Vagina (tissue), 2 donors: ENCODE measurements around the gene SCUBE1. TPM values are rescaled to one million over a fixed set of nuclear protein-coding genes. Genes with fewer than 3 reads are reported as not detected.

Experiments used
- DNase-seq, 2 donors: peaks; one replicate each; pipeline ENCODE4 v3.0.0-alpha.2; 2017; ENCODE audit errors: extremely low spot score in 2 of 2
- H3K27ac ChIP-seq: fragments of 200-600 bp; sonication (generic); one replicate; pipeline ENCODE4 v1.5.1; 2019
- H3K27me3 ChIP-seq: fragments of 200-600 bp; sonication (generic); one replicate; pipeline ENCODE4 v1.5.1; 2019
- H3K36me3 ChIP-seq, 2 donors: fragments of 200-600 bp; sonication (generic); one replicate each; pipeline ENCODE4 v1.5.1; 2017 to 2019
- H3K4me1 ChIP-seq: fragments of 200-600 bp; sonication (generic); one replicate; pipeline ENCODE4 v1.5.1; 2019
- H3K4me3 ChIP-seq, 2 donors: fragments of 200-600 bp; sonication (generic); 1 replicate in 1 of 2; 2 replicates in 1 of 2; pipeline ENCODE4 v1.5.1; 2016 to 2019
- H3K9me3 ChIP-seq: fragments of 200-600 bp; sonication (generic); one replicate; pipeline ENCODE4 v1.5.1; 2019
- POLR2A ChIP-seq, 2 donors: fragments of 450-650 bp; IDR thresholded peaks; one replicate each; pipeline ENCODE4 v1.6.1; 2017; ENCODE audit warnings: antibody characterized with exemption in 2 of 2, mild to moderate bottlenecking in 2 of 2, moderate library complexity in 2 of 2
- POLR2AphosphoS5 ChIP-seq, 2 donors: sonication (generic); formaldehyde crosslinking; IDR thresholded peaks; one replicate each; pipeline ENCODE4 v1.9.0; 2017; ENCODE audit warnings: antibody characterized with exemption in 2 of 2, mild to moderate bottlenecking in 2 of 2, low read depth in 1 of 2; ENCODE audit not compliant: insufficient read depth in 1 of 2
- intact Hi-C: fragments of 100-400 bp; cut with DNase I; formaldehyde crosslinking; loops from one replicate; pipeline ENCODE4 v1.15.1; 2023
- total RNA-seq: library from RNA; depleted of rRNA; stranded (reverse); fragments of >200 nt; gene quantifications from one replicate; pipeline ENCODE4 v1.2.3, GENCODE V29; 2016
- TF ChIP-seq, protein P1 (sequence below), 3 experiments: fragments of 450-650 bp in 2 of 3; fragments of 200-600 bp in 1 of 3; sonication (generic) in 1 of 3; IDR thresholded peaks; one replicate each; pipeline ENCODE4 v1.5.1; 2017 to 2019; ENCODE audit warnings: antibody characterized with exemption in 3 of 3, mild to moderate bottlenecking in 2 of 3, moderate library complexity in 2 of 3

The SCUBE1 gene
- total RNA-seq, 1 donor from 2014 or later = 6.9 TPM

DNA sequence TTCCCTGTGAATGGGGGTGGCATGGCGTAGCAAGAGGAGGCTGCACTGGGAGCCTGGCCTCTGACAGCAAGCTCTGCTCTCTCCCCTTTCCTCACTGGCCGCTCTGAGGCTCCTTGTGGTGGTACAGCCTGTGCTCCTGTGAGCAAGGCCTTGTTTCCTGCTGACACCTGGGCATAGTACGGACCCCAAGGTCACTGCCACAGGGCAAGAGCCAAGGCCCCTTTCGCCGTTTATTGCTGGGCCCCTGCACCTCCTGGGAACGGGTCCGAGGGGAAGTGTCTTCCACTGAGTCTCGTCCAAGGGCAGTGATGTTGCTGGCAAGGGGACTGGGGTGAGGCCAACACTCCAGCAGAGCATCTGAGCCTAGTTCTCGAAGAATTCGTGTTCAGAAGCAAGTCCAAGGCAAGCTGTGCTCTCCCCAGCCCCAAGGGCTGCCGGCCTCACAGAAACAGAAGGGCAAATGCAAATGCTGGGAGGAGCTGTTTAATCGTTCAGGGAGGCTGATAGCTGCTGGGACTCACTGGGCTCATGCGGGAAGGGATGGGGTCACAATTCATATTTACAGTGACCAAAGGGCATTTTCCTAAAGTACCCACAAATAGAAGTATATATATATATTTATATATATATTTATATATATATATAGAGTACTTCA is 140.3 kb downstream of the SCUBE1 start:
- no peaks in the 10 kb centered on the region for H3K36me3 ChIP-seq
- TF ChIP-seq, protein P1, sequence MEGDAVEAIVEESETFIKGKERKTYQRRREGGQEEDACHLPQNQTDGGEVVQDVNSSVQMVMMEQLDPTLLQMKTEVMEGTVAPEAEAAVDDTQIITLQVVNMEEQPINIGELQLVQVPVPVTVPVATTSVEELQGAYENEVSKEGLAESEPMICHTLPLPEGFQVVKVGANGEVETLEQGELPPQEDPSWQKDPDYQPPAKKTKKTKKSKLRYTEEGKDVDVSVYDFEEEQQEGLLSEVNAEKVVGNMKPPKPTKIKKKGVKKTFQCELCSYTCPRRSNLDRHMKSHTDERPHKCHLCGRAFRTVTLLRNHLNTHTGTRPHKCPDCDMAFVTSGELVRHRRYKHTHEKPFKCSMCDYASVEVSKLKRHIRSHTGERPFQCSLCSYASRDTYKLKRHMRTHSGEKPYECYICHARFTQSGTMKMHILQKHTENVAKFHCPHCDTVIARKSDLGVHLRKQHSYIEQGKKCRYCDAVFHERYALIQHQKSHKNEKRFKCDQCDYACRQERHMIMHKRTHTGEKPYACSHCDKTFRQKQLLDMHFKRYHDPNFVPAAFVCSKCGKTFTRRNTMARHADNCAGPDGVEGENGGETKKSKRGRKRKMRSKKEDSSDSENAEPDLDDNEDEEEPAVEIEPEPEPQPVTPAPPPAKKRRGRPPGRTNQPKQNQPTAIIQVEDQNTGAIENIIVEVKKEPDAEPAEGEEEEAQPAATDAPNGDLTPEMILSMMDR (IDR thresholded peaks at IDR 0.05) = no peak
- no peak for TF ChIP-seq POLR2AphosphoS5 (IDR thresholded peaks at IDR 0.05; ENCODE audit: insufficient read depth in 1 of 2, low read depth in 1 of 2)
- TF ChIP-seq POLR2A (IDR thresholded peaks at IDR 0.05) = no peak
- no peaks in the 10 kb centered on the region for H3K9me3 ChIP-seq
- H3K4me1 ChIP-seq = no peaks in the 10 kb centered on the region
- DNase-seq = no peak
- no peaks in the 10 kb centered on the region for H3K27me3 ChIP-seq
- no peak overlapping the region for H3K4me3 ChIP-seq
- H3K27ac ChIP-seq = no peak overlapping the region
- intact Hi-C loops = no loop called here

GRCh38 chr22:43202326-43202725 is 140.8 kb downstream of the SCUBE1 start:
- Histone ChIP-seq H3K27ac (no peak overlapping the region), H3K9me3 (no peaks in the 10 kb centered on the region), H3K4me3 (no peak overlapping the region), H3K36me3 (no peaks in the 10 kb centered on the region), H3K27me3 (no peaks in the 10 kb centered on the region), H3K4me1 (no peaks in the 10 kb centered on the region)
- intact Hi-C loops = no loop called here
- TF ChIP-seq POLR2AphosphoS5 (IDR thresholded peaks at IDR 0.05; ENCODE audit: insufficient read depth in 1 of 2, low read depth in 1 of 2) = no peak
- TF ChIP-seq, protein P1 (IDR thresholded peaks at IDR 0.05) = no peak
- TF ChIP-seq POLR2A (IDR thresholded peaks at IDR 0.05) = no peak
- no peak for DNase-seq

DNA sequence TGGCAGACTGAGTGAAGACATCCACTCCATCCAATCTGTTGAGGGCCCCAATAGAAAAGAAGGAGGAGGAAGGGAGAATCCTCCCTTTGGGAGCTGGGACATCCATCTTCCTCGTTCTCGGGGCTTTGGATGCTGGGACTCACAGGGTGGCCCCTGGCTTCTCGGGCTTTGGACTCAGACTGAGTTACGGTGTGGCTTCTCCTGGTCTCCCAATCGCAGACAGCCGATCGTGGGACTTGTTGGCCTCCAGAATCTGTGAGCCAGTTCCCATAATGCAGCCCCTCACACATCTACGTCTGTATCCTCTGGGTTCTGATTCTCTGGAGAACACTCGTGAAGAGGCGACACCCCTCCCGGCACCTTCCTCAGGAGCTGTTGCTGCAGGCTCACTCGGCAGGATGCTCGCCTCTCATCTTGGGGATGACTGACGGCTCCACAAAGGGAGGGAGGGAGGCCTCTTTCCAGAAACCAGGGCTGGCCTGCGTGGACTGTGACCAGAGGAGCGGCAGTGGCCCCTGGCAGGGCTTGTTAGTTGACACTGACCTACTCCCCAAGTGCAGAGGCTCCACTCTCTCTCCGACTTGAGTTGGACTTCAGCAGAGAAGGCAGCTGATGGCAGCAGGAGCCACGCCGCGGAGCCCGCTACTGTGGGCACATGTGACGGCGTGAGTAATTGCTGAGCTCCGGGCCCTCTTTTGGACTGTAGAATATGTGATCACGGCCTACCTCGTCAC is 141.5 kb downstream of the SCUBE1 start:
- TF ChIP-seq POLR2A (IDR thresholded peaks at IDR 0.05) (no peak), POLR2AphosphoS5 (IDR thresholded peaks at IDR 0.05; ENCODE audit: insufficient read depth in 1 of 2, low read depth in 1 of 2) (no peak)
- TF ChIP-seq, protein P1 (IDR thresholded peaks at IDR 0.05) = no peak

GRCh38 chr22:43200555-43200954 is 142.6 kb downstream of the SCUBE1 start:
- no peaks in the 10 kb centered on the region for H3K27me3 ChIP-seq
- no peak overlapping the region for H3K4me3 ChIP-seq
- H3K36me3 ChIP-seq = no peaks in the 10 kb centered on the region
- H3K27ac ChIP-seq = no peak overlapping the region
- intact Hi-C loops = no loop called here
- H3K4me1 ChIP-seq = no peaks in the 10 kb centered on the region
- no peak for DNase-seq
- H3K9me3 ChIP-seq = no peaks in the 10 kb centered on the region
- TF ChIP-seq, protein P1 (IDR thresholded peaks at IDR 0.05) = no peak
- TF ChIP-seq POLR2A (IDR thresholded peaks at IDR 0.05) (no peak), POLR2AphosphoS5 (IDR thresholded peaks at IDR 0.05; ENCODE audit: insufficient read depth in 1 of 2, low read depth in 1 of 2) (no peak)

More for the DNA sequence above, 141.5 kb downstream of the SCUBE1 start:
- intact Hi-C loops = no loop called here
- no peaks in the 10 kb centered on the region for H3K4me1 ChIP-seq
- no peak overlapping the region for H3K27ac ChIP-seq
- H3K4me3 ChIP-seq = no peak overlapping the region
- DNase-seq = no peak
- H3K36me3 ChIP-seq = no peaks in the 10 kb centered on the region
- H3K9me3 ChIP-seq = no peaks in the 10 kb centered on the region
- no peaks in the 10 kb centered on the region for H3K27me3 ChIP-seq

GRCh38 chr22:43200031-43200430 is 143.1 kb downstream of the SCUBE1 start:
- Histone ChIP-seq H3K4me1 (no peaks in the 10 kb centered on the region), H3K27ac (no peak overlapping the region), H3K27me3 (no peaks in the 10 kb centered on the region), H3K36me3 (no peaks in the 10 kb centered on the region), H3K4me3 (no peak overlapping the region), H3K9me3 (no peaks in the 10 kb centered on the region)
- TF ChIP-seq, protein P1 (IDR thresholded peaks at IDR 0.05) = no peak
- TF ChIP-seq POLR2A (IDR thresholded peaks at IDR 0.05) (no peak), POLR2AphosphoS5 (IDR thresholded peaks at IDR 0.05; ENCODE audit: insufficient read depth in 1 of 2, low read depth in 1 of 2) (no peak)
- intact Hi-C loops = no loop called here
- DNase-seq = no peak
